HL-60 (cell line): ENCODE data around the gene HIKESHI.

Experiments
- DNase-seq, 2 experiments: peaks; one replicate each; pipeline ENCODE4 v3.0.0-alpha.2; 2010 to 2020; ENCODE audit warnings: low read depth in 1 of 2, low spot score in 1 of 2
- H3K27ac ChIP-seq: fragments of 250-450 bp; sonication (Bioruptor Pico); replicated peaks from 2 replicates; pipeline ENCODE4 v1.5.1; 2020; ENCODE audit warnings: mild to moderate bottlenecking, moderate library complexity
- H3K27me3 ChIP-seq: fragments of 250-450 bp; sonication (Bioruptor Pico); 2 replicates; pipeline ENCODE4 v1.5.1; 2021; ENCODE audit warnings: mild to moderate bottlenecking, moderate library complexity; ENCODE audit not compliant: insufficient read depth, poor library complexity, severe bottlenecking
- H3K4me3 ChIP-seq: replicated peaks from 2 replicates; pipeline ENCODE4 v1.5.1; 2011; ENCODE audit warnings: mild to moderate bottlenecking, control low read depth, low read length; ENCODE audit not compliant: insufficient read depth
- GABPA ChIP-seq: IDR thresholded peaks from 2 replicates; pipeline ENCODE4 v1.6.1; 2012; ENCODE audit warnings: low read depth
- POLR2AphosphoS5 ChIP-seq: IDR thresholded peaks from 2 replicates; pipeline ENCODE4 v1.6.1; 2012; ENCODE audit warnings: low read depth
- SPI1 ChIP-seq: IDR thresholded peaks from 2 replicates; pipeline ENCODE4 v1.6.1; 2012; ENCODE audit warnings: low read depth, mild to moderate bottlenecking, borderline replicate concordance
- long read RNA-seq: library from polyadenylated mRNA; unstranded; transcript quantifications from one replicate; pipeline ENCODE4 v2.0.0, GENCODE V29; 2020
- TF ChIP-seq, protein P1 (sequence below): IDR thresholded peaks from 2 replicates; pipeline ENCODE4 v1.6.1; 2012; ENCODE audit warnings: low read depth; ENCODE audit not compliant: insufficient replicate concordance
- TF ChIP-seq, protein P2 (sequence below): IDR thresholded peaks from one replicate; pipeline ENCODE4 v1.5.1; 2011; ENCODE audit warnings: low read length, control low read depth, inconsistent platforms; ENCODE audit not compliant: insufficient read depth

The HIKESHI gene, protein sequence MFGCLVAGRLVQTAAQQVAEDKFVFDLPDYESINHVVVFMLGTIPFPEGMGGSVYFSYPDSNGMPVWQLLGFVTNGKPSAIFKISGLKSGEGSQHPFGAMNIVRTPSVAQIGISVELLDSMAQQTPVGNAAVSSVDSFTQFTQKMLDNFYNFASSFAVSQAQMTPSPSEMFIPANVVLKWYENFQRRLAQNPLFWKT
- long read RNA-seq, transcript HIKESHI-207 (4 exons, 1,694 nt): minor isoform, 6 of 65 reads
- long read RNA-seq, transcript HIKESHI-201 (5 exons, 1,113 nt): major isoform, 44 of 65 reads
- long read RNA-seq, partial matches to known transcripts: 1 of 65 reads
- long read RNA-seq, other reads (novel, unspliced or antisense): 12 of 65 reads

DNA sequence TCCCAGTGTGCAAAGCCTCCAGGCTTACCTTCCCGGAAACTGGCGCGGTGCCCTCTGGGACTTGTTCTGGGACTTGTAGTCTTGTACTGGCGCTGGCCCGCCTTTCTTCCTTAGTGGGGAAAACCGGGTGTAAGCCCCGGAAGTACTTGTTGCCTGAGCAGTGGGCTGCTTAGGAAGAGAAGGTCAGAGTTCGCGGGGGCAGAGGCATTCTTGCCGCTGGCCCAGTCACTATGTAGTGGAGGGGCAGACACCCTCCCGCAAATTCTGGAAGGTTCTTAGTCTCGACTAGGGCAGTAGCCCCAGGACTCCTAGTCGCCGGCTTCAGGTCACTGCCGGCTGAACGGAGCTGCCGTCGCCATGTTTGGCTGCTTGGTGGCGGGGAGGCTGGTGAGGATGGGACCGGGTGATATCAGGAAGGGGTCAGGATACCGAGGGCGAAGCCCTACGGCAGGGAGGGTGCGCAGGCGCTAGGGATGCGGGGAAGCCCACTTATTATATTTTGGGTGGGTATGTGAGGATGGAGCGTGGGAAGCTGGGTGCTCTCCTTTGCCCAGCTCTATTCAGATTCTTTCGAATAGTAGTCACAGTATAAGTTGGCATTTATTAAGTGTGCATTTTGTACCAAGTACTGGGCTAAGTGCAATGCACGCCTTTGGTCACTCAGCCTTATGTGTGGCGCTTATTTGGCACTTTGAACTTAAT lies at the start of gene HIKESHI:
HIKESHI (plus strand) TSS at position 149 of the 702 bp plus-strand sequence; CDS start at position 358, 209 bp downstream.
- Histone ChIP-seq H3K27me3 (no peaks in the 10 kb centered on the region), H3K4me3 (peak within 1 kb of the TSS; percentile 66), H3K27ac (peak within 1 kb of the TSS; percentile 83)
- DNase-seq: peak; percentile 82 to 100
- TF ChIP-seq, protein P1, sequence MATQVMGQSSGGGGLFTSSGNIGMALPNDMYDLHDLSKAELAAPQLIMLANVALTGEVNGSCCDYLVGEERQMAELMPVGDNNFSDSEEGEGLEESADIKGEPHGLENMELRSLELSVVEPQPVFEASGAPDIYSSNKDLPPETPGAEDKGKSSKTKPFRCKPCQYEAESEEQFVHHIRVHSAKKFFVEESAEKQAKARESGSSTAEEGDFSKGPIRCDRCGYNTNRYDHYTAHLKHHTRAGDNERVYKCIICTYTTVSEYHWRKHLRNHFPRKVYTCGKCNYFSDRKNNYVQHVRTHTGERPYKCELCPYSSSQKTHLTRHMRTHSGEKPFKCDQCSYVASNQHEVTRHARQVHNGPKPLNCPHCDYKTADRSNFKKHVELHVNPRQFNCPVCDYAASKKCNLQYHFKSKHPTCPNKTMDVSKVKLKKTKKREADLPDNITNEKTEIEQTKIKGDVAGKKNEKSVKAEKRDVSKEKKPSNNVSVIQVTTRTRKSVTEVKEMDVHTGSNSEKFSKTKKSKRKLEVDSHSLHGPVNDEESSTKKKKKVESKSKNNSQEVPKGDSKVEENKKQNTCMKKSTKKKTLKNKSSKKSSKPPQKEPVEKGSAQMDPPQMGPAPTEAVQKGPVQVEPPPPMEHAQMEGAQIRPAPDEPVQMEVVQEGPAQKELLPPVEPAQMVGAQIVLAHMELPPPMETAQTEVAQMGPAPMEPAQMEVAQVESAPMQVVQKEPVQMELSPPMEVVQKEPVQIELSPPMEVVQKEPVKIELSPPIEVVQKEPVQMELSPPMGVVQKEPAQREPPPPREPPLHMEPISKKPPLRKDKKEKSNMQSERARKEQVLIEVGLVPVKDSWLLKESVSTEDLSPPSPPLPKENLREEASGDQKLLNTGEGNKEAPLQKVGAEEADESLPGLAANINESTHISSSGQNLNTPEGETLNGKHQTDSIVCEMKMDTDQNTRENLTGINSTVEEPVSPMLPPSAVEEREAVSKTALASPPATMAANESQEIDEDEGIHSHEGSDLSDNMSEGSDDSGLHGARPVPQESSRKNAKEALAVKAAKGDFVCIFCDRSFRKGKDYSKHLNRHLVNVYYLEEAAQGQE: peak; percentile 16
- TF ChIP-seq SPI1: 0 out of 2 replicates have a peak, but pooled peaks have one; percentile 18
- TF ChIP-seq, protein P2, sequence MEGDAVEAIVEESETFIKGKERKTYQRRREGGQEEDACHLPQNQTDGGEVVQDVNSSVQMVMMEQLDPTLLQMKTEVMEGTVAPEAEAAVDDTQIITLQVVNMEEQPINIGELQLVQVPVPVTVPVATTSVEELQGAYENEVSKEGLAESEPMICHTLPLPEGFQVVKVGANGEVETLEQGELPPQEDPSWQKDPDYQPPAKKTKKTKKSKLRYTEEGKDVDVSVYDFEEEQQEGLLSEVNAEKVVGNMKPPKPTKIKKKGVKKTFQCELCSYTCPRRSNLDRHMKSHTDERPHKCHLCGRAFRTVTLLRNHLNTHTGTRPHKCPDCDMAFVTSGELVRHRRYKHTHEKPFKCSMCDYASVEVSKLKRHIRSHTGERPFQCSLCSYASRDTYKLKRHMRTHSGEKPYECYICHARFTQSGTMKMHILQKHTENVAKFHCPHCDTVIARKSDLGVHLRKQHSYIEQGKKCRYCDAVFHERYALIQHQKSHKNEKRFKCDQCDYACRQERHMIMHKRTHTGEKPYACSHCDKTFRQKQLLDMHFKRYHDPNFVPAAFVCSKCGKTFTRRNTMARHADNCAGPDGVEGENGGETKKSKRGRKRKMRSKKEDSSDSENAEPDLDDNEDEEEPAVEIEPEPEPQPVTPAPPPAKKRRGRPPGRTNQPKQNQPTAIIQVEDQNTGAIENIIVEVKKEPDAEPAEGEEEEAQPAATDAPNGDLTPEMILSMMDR: no peak
- TF ChIP-seq GABPA: peak; percentile 98
- peak; percentile 62 for TF ChIP-seq POLR2AphosphoS5

GRCh38 chr11:86255896-86256295 lies 46.1 kb upstream of the HIKESHI start:
- no peaks in the 10 kb centered on the region for H3K27me3 ChIP-seq
- no peak overlapping the region for H3K27ac ChIP-seq
- no peak overlapping the region for H3K4me3 ChIP-seq
- DNase-seq: no peak
- TF ChIP-seq, protein P2: no peak
- TF ChIP-seq, protein P1: no peak
- no peak for TF ChIP-seq SPI1
- no peak for TF ChIP-seq GABPA
- TF ChIP-seq POLR2AphosphoS5: no peak

DNA sequence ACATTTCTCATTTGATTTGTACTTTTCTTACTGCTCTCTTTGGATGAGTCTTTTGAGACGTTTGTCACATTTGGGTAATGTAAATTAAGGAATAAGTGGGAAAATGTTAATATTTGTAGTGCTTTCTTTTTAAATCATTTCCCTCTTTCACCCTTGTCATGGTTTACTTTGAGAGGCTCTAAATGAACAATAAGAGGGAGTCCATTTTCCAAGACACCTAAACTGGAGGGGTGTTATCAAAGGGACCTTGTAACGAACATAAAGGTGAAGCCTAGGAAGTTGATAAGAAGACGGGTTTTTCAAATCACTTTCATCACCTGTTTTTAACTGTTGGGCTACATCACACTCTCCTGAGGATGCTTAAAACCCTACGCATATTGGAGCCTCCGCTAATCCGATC lies 45.4 kb upstream of the HIKESHI start:
- TF ChIP-seq POLR2AphosphoS5: no peak

DNA sequence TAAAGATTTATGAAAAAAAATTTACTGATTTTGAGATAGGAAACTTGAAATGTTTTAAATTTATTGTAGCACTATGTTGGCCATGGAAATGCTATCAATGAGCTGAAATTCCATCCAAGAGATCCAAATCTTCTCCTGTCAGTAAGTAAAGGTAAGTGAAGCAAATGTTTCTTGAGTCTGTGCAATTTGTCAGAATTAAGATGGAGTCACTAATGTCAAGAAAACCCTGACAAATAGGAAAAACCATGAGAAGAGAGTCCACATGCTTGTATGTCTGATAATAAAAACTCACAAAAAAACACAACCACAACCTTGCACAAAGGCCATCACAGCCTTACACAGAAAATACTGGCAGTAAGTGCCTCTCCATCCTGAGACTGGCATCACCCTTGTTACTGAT lies 44.6 kb upstream of the HIKESHI start:
- no peak for TF ChIP-seq POLR2AphosphoS5
- TF ChIP-seq, protein P2: no peak
- no peak for TF ChIP-seq GABPA
- TF ChIP-seq SPI1: no peak
- TF ChIP-seq, protein P1: no peak
- no peak overlapping the region for H3K4me3 ChIP-seq
- no peaks in the 10 kb centered on the region for H3K27me3 ChIP-seq
- no peak for DNase-seq
- no peak overlapping the region for H3K27ac ChIP-seq

More for the DNA sequence above, 45.4 kb upstream of the HIKESHI start:
- Histone ChIP-seq H3K27me3 (no peaks in the 10 kb centered on the region), H3K4me3 (no peak overlapping the region), H3K27ac (no peak overlapping the region)
- DNase-seq: no peak
